OCI-LY3 (cell line): ENCODE results near the gene TTL.

Experiments used
- H2AFZ ChIP-seq: fragments of 200-600, 300-600 bp; shearing (Covaris generic); 2 replicates; pipeline ENCODE4 v1.6.0; 2014; ENCODE audit warnings: antibody characterized with exemption, low read depth, low read length
- H3K27ac ChIP-seq: fragments of 200-600, 300-600 bp; sonication (generic); 2 replicates; pipeline ENCODE4 v1.5.1; 2014; ENCODE audit warnings: mild to moderate bottlenecking, low read length, moderate library complexity, mixed read lengths
- H3K27me3 ChIP-seq: fragments of 200-600, 300-600 bp; sonication (generic); 2 replicates; pipeline ENCODE4 v1.6.1; 2014; ENCODE audit warnings: low read depth, low read length, mixed read lengths
- H3K36me3 ChIP-seq: fragments of 200-600, 300-600 bp; sonication (generic); replicated peaks from 2 replicates; pipeline ENCODE3; 2014; ENCODE audit warnings: low read depth, low read length, mixed read lengths
- H3K4me1 ChIP-seq: fragments of 300-600, 200-600 bp; sonication (generic); 2 replicates; pipeline ENCODE4 v1.6.1; 2014; ENCODE audit warnings: low read length, mixed read lengths
- H3K4me2 ChIP-seq: fragments of 200-600, 300-600 bp; sonication (generic); 2 replicates; pipeline ENCODE4 v1.6.1; 2014; ENCODE audit warnings: low read length, mixed read lengths
- H3K4me3 ChIP-seq: fragments of 300-600, 200-600 bp; sonication (generic); 2 replicates; pipeline ENCODE4 v1.5.1; 2014; ENCODE audit warnings: antibody characterized with exemption, mild to moderate bottlenecking, low read length, moderate library complexity
- H3K79me2 ChIP-seq: fragments of 300-600, 200-600 bp; shearing (Covaris generic); 2 replicates; pipeline ENCODE4 v1.6.1; 2014; ENCODE audit warnings: mild to moderate bottlenecking, low read length, mixed read lengths
- H3K9ac ChIP-seq: fragments of 300-600, 200-600 bp; shearing (Covaris generic); 2 replicates; pipeline ENCODE4 v1.6.0; 2014; ENCODE audit warnings: mild to moderate bottlenecking, low read length, moderate library complexity
- H3K9me3 ChIP-seq: fragments of 200-600, 300-600 bp; shearing (Covaris generic); 2 replicates; pipeline ENCODE4 v1.6.1; 2014; ENCODE audit warnings: low read length, mixed read lengths; ENCODE audit not compliant: insufficient read depth
- H4K20me1 ChIP-seq: fragments of 200-600, 300-600 bp; sonication (generic); 2 replicates; pipeline ENCODE4 v1.6.1; 2016; ENCODE audit warnings: low read length, mixed read lengths; ENCODE audit not compliant: insufficient read depth
- EZH2phosphoT487 ChIP-seq: fragments of 200-600 bp; shearing (Covaris generic); IDR thresholded peaks from 2 replicates; pipeline ENCODE4 v1.6.1; 2018; ENCODE audit warnings: antibody characterized with exemption, mixed run types, low read depth
- TF ChIP-seq, protein P1 (sequence below): fragments of 200-600, 300-600 bp; sonication (generic); IDR thresholded peaks from 2 replicates; pipeline ENCODE4 v1.5.1; 2014; ENCODE audit warnings: antibody characterized with exemption, low read length, low read depth

Gene TTL

DNA sequence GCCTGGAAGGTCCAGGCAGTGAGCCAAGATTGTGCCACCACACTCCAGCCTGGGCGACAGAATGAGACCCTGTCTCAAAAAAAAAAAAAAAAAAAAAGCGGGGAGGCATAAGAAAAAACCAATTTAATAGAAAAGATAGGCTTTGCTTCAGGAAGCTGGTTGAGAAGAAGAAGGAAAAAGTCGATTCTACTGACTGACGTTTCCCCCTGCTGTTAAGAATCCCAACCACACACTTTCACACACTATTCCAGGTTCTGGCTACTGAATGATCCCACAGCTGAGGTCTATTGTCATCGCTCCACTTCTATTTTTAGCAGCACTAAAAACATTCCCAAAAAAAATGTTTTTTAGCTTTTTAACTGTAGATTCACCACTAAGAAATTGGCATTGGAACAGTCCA, 95.8 kb downstream of the TTL start:
- Histone ChIP-seq H3K27me3 (no peaks in the 10 kb centered on the region), H3K4me3 (no peak overlapping the region), H3K9me3 (no peaks in the 10 kb centered on the region), H4K20me1 (no peaks in the 10 kb centered on the region), H3K79me2 (peaks cover 36% of the 10 kb centered on the region), H3K4me2 (no peak overlapping the region), H3K36me3 (peaks cover 37% of the 10 kb centered on the region), H2AFZ (no peak overlapping the region), H3K27ac (no peak overlapping the region), H3K9ac (no peak overlapping the region), H3K4me1 (peaks cover 4% of the 10 kb centered on the region; the same call in 1 of the 2 replicates)
- TF ChIP-seq EZH2phosphoT487 = no peak
- TF ChIP-seq, protein P1, sequence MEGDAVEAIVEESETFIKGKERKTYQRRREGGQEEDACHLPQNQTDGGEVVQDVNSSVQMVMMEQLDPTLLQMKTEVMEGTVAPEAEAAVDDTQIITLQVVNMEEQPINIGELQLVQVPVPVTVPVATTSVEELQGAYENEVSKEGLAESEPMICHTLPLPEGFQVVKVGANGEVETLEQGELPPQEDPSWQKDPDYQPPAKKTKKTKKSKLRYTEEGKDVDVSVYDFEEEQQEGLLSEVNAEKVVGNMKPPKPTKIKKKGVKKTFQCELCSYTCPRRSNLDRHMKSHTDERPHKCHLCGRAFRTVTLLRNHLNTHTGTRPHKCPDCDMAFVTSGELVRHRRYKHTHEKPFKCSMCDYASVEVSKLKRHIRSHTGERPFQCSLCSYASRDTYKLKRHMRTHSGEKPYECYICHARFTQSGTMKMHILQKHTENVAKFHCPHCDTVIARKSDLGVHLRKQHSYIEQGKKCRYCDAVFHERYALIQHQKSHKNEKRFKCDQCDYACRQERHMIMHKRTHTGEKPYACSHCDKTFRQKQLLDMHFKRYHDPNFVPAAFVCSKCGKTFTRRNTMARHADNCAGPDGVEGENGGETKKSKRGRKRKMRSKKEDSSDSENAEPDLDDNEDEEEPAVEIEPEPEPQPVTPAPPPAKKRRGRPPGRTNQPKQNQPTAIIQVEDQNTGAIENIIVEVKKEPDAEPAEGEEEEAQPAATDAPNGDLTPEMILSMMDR = no peak

- Histone ChIP-seq H4K20me1 (no peaks in the 10 kb centered on the region), H2AFZ (no peak overlapping the region), H3K79me2 (peaks cover 39% of the 10 kb centered on the region), H3K4me1 (peaks cover 10% of the 10 kb centered on the region), H3K9me3 (no peaks in the 10 kb centered on the region), H3K36me3 (peaks cover 30% of the 10 kb centered on the region), H3K4me3 (no peak overlapping the region), H3K4me2 (no peak overlapping the region), H3K27ac (no peak overlapping the region), H3K9ac (no peak overlapping the region), H3K27me3 (no peaks in the 10 kb centered on the region)
- no peak for TF ChIP-seq EZH2phosphoT487
- TF ChIP-seq, protein P1 = no peak
These were observed 97.3 kb downstream of the TTL start for GRCh38 chr2:112579241-112579640.

- H3K4me2 ChIP-seq = no peak overlapping the region
- H2AFZ ChIP-seq = no peak overlapping the region
- H3K4me3 ChIP-seq = no peak overlapping the region
- H4K20me1 ChIP-seq = no peaks in the 10 kb centered on the region
- no peaks in the 10 kb centered on the region for H3K27me3 ChIP-seq
- peaks cover 38% of the 10 kb centered on the region for H3K79me2 ChIP-seq
- H3K9ac ChIP-seq = no peak overlapping the region
- H3K36me3 ChIP-seq = peaks cover 24% of the 10 kb centered on the region
- H3K4me1 ChIP-seq = peaks cover 11% of the 10 kb centered on the region
- H3K27ac ChIP-seq = no peak overlapping the region
- TF ChIP-seq, protein P1 = no peak
- TF ChIP-seq EZH2phosphoT487 = no peak
- no peaks in the 10 kb centered on the region for H3K9me3 ChIP-seq
These were observed 98.1 kb downstream of the TTL start for GRCh38 chr2:112580084-112580483.

- Histone ChIP-seq H3K4me1 (peaks cover 17% of the 10 kb centered on the region), H3K79me2 (peaks cover 28% of the 10 kb centered on the region), H2AFZ (no peak overlapping the region), H3K9me3 (no peaks in the 10 kb centered on the region), H3K9ac (no peak overlapping the region), H3K27me3 (no peaks in the 10 kb centered on the region), H3K36me3 (peaks cover 7% of the 10 kb centered on the region), H3K4me2 (no peak overlapping the region), H3K4me3 (no peak overlapping the region), H3K27ac (no peak overlapping the region), H4K20me1 (no peaks in the 10 kb centered on the region)
- TF ChIP-seq, protein P1 = peak; percentile 45
- no peak for TF ChIP-seq EZH2phosphoT487
These were observed 100.4 kb downstream of the TTL start for GRCh38 chr2:112582314-112582746.
